Neural cell (in vitro differentiated cells): ENCODE results near the gene PKDCC. TPM values are rescaled to one million over a fixed set of nuclear protein-coding genes. Genes with fewer than 3 reads are reported as not detected.

ENCODE experiments used
- H2AFZ ChIP-seq: fragments of 200-600, 300-800 bp; sonication (generic), shearing (Covaris generic); 2 replicates; pipeline ENCODE4 v1.6.0; 2014; ENCODE audit warnings: low read depth, mild to moderate bottlenecking, antibody characterized with exemption, low read length, moderate library complexity
- H3F3A ChIP-seq: fragments of 200-600 bp; shearing (Covaris generic); 2 replicates; pipeline ENCODE4 v1.6.1; 2016; ENCODE audit warnings: mild to moderate bottlenecking, moderate library complexity, mixed read lengths, antibody characterized with exemption, low read length; ENCODE audit not compliant: insufficient read depth, poor library complexity, severe bottlenecking
- H3K27ac ChIP-seq: fragments of 200-600, 300-800 bp; sonication (generic), shearing (Covaris generic); 2 replicates; pipeline ENCODE4 v1.5.1; 2014; ENCODE audit warnings: mild to moderate bottlenecking, low read length, moderate library complexity
- H3K27me3 ChIP-seq: fragments of 300-800, 200-600 bp; sonication (generic), shearing (Covaris generic); 2 replicates; pipeline ENCODE4 v1.6.0; 2014; ENCODE audit warnings: mild to moderate bottlenecking, low read depth, low read length, moderate library complexity; ENCODE audit not compliant: insufficient read depth
- H3K36me3 ChIP-seq: fragments of 300-800, 200-600 bp; sonication (generic), shearing (Covaris generic); 2 replicates; pipeline ENCODE4 v1.5.1; 2014; ENCODE audit warnings: mild to moderate bottlenecking, antibody characterized with exemption, low read length, moderate library complexity; ENCODE audit not compliant: insufficient read depth
- H3K4me2 ChIP-seq: fragments of 300-800, 200-600 bp; sonication (generic), shearing (Covaris generic); 2 replicates; pipeline ENCODE4 v1.6.0; 2014; ENCODE audit warnings: mild to moderate bottlenecking, low read length
- H3K4me3 ChIP-seq: fragments of 300-800, 200-600 bp; sonication (generic), shearing (Covaris generic); 2 replicates; pipeline ENCODE4 v1.5.1; 2014; ENCODE audit warnings: mild to moderate bottlenecking, low read length, moderate library complexity
- H3K79me2 ChIP-seq: fragments of 200-600 bp; shearing (Covaris generic); replicated peaks from 2 replicates; pipeline ENCODE4 v1.6.0; 2014; ENCODE audit warnings: mild to moderate bottlenecking, low read length, moderate library complexity; ENCODE audit not compliant: insufficient read depth
- H3K9ac ChIP-seq: fragments of 300-800, 200-600 bp; sonication (generic), shearing (Covaris generic); 2 replicates; pipeline ENCODE4 v1.6.1; 2016; ENCODE audit warnings: mild to moderate bottlenecking, low read length, mixed read lengths
- H3K9me2 ChIP-seq: fragments of 200-600 bp; shearing (Covaris generic); 2 replicates; pipeline ENCODE4 v1.6.1; 2016; ENCODE audit warnings: mild to moderate bottlenecking, low read length, mixed read lengths; ENCODE audit not compliant: insufficient read depth
- H3K9me3 ChIP-seq: fragments of 200-600, 300-800 bp; sonication (generic), shearing (Covaris generic); 2 replicates; pipeline ENCODE4 v1.6.1; 2016; ENCODE audit warnings: mild to moderate bottlenecking, mixed run types, low read length, moderate library complexity, mixed read lengths
- H4K20me1 ChIP-seq: fragments of 200-600 bp; shearing (Covaris generic); 2 replicates; pipeline ENCODE4 v1.6.1; 2016; ENCODE audit warnings: mild to moderate bottlenecking, mixed run types; ENCODE audit not compliant: insufficient read depth
- CTCF ChIP-seq: fragments of 450-650 bp; IDR thresholded peaks from 2 replicates; pipeline ENCODE4 v1.5.1; 2014; ENCODE audit warnings: antibody characterized with exemption, mild to moderate bottlenecking, moderate library complexity; ENCODE audit not compliant: poor library complexity, severe bottlenecking
- EP300 ChIP-seq: fragments of 450-650 bp; conservative IDR thresholded peaks from 2 replicates; pipeline ENCODE4 v1.6.1; 2014; ENCODE audit warnings: antibody characterized with exemption, mild to moderate bottlenecking, moderate library complexity; ENCODE audit not compliant: poor library complexity, severe bottlenecking
- EZH2 ChIP-seq: fragments of 200-600, 300-800 bp; shearing (Covaris generic), sonication (generic); IDR thresholded peaks from 2 replicates; pipeline ENCODE4 v1.6.1; 2014; ENCODE audit warnings: antibody characterized with exemption, low read length, borderline replicate concordance, mild to moderate bottlenecking; ENCODE audit not compliant: insufficient read depth, poor library complexity, severe bottlenecking
- MXI1 ChIP-seq: fragments of 450-650 bp; conservative IDR thresholded peaks from 2 replicates; pipeline ENCODE4 v1.6.1; 2014; ENCODE audit warnings: antibody characterized with exemption, mild to moderate bottlenecking; ENCODE audit not compliant: poor library complexity, severe bottlenecking
- POLR2AphosphoS5 ChIP-seq: IDR thresholded peaks from 2 replicates; pipeline ENCODE4 v1.6.1; 2012
- RAD21 ChIP-seq: fragments of 450-650 bp; conservative IDR thresholded peaks from 2 replicates; pipeline ENCODE4 v1.6.1; 2014; ENCODE audit warnings: antibody characterized with exemption, mild to moderate bottlenecking, moderate library complexity
- REST ChIP-seq: IDR thresholded peaks from 2 replicates; pipeline ENCODE4 v1.6.1; 2012; ENCODE audit warnings: borderline replicate concordance
- SMC3 ChIP-seq: fragments of 450-650 bp; conservative IDR thresholded peaks from 2 replicates; pipeline ENCODE4 v1.6.1; 2014; ENCODE audit warnings: antibody characterized with exemption, mild to moderate bottlenecking, moderate library complexity; ENCODE audit not compliant: poor library complexity
- TAF1 ChIP-seq: IDR thresholded peaks from 2 replicates; pipeline ENCODE4 v1.6.1; 2012; ENCODE audit warnings: low read depth
- polyA plus RNA-seq: library from polyadenylated mRNA; depleted of rRNA; stranded (reverse); fragments of >200 nt; gene quantifications from 2 replicates; pipeline ENCODE4 v1.2.3, GENCODE V29; 2014

Gene PKDCC
- polyA plus RNA-seq, 1 donor from 2014 or later = 37.4 TPM

GRCh38 chr2:42106257-42106816, 58.5 kb downstream of the PKDCC start:
- Histone ChIP-seq H3K4me2 (no peak overlapping the region), H3K9ac (no peak overlapping the region), H3K9me2 (no peaks in the 10 kb centered on the region), H3K27ac (no peak overlapping the region), H3F3A (no peaks in the 10 kb centered on the region), H2AFZ (no peak overlapping the region), H4K20me1 (no peaks in the 10 kb centered on the region), H3K36me3 (no peaks in the 10 kb centered on the region), H3K4me3 (no peak overlapping the region), H3K27me3 (no peaks in the 10 kb centered on the region), H3K79me2 (no peaks in the 10 kb centered on the region), H3K9me3 (no peaks in the 10 kb centered on the region)
- TF ChIP-seq CTCF (no peak), REST (no peak), POLR2AphosphoS5 (no peak), SMC3 (no peak), RAD21 (no peak), MXI1 (no peak), EZH2 (no peak), TAF1 (no peak), EP300 (no peak)

- no peaks in the 10 kb centered on the region for H3K9me2 ChIP-seq
- TF ChIP-seq SMC3 (no peak), MXI1 (no peak), RAD21 (no peak), POLR2AphosphoS5 (no peak), EP300 (no peak)
- H3K9me3 ChIP-seq = no peaks in the 10 kb centered on the region
- no peaks in the 10 kb centered on the region for H3K36me3 ChIP-seq
- no peaks in the 10 kb centered on the region for H3K27me3 ChIP-seq
- H3F3A ChIP-seq = no peaks in the 10 kb centered on the region
- no peaks in the 10 kb centered on the region for H4K20me1 ChIP-seq
- no peak overlapping the region for H3K4me2 ChIP-seq
- H2AFZ ChIP-seq = no peak overlapping the region
- H3K9ac ChIP-seq = no peak overlapping the region
- no peak overlapping the region for H3K4me3 ChIP-seq
- H3K79me2 ChIP-seq = no peaks in the 10 kb centered on the region
- H3K27ac ChIP-seq = no peak overlapping the region
Measured at GRCh38 chr2:42107249-42108042, 59.6 kb downstream of the PKDCC start.

Other genes starting within 250 kb of the PKDCC start
- 30.8 and 33.9 TPM in 2 replicates for gene EML4, start 121.3 kb downstream of the PKDCC start, polyA plus RNA-seq